HL-60 (cell line): ENCODE measurements around the gene CWF19L1.
"Not testable (repeated sequence)": the region's sequence is repeated elsewhere in the genome, so short reads cannot be mapped to it uniquely, and the experiment has no call there.

Experiments
- GABPA ChIP-seq: IDR thresholded peaks from 2 replicates; pipeline ENCODE4 v1.6.1; 2012; ENCODE audit warnings: low read depth
- POLR2AphosphoS5 ChIP-seq: IDR thresholded peaks from 2 replicates; pipeline ENCODE4 v1.6.1; 2012; ENCODE audit warnings: low read depth
- SPI1 ChIP-seq: IDR thresholded peaks from 2 replicates; pipeline ENCODE4 v1.6.1; 2012; ENCODE audit warnings: low read depth, mild to moderate bottlenecking, borderline replicate concordance
- TF ChIP-seq, protein P1 (sequence below): IDR thresholded peaks from one replicate; pipeline ENCODE4 v1.5.1; 2011; ENCODE audit warnings: low read length, control low read depth, inconsistent platforms; ENCODE audit not compliant: insufficient read depth
- TF ChIP-seq, protein P2 (sequence below): IDR thresholded peaks from 2 replicates; pipeline ENCODE4 v1.6.1; 2012; ENCODE audit warnings: low read depth; ENCODE audit not compliant: insufficient replicate concordance

DNA sequence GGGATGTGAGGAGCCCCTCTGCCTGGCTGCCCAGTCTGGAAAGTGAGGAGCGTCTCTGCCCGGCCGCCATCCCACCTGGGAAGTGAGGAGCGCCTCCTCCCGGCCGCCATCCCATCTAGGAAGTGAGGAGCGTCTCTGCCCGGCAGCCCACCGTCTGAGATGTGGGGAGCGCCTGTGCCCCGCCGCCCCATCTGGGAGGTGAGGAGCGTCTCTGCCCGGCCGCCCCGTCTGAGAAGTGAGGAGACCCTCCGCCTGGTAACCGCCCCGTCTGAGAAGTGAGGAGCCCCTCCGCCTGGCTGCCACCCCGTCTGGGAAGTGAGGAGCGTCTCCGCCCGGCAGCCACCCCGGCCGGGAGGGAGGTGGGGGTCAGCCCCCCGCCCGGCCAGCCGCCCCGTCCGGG is 9.5 kb upstream of the CWF19L1 start:
- TF ChIP-seq, protein P1, sequence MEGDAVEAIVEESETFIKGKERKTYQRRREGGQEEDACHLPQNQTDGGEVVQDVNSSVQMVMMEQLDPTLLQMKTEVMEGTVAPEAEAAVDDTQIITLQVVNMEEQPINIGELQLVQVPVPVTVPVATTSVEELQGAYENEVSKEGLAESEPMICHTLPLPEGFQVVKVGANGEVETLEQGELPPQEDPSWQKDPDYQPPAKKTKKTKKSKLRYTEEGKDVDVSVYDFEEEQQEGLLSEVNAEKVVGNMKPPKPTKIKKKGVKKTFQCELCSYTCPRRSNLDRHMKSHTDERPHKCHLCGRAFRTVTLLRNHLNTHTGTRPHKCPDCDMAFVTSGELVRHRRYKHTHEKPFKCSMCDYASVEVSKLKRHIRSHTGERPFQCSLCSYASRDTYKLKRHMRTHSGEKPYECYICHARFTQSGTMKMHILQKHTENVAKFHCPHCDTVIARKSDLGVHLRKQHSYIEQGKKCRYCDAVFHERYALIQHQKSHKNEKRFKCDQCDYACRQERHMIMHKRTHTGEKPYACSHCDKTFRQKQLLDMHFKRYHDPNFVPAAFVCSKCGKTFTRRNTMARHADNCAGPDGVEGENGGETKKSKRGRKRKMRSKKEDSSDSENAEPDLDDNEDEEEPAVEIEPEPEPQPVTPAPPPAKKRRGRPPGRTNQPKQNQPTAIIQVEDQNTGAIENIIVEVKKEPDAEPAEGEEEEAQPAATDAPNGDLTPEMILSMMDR, result not testable (repeated sequence)
- TF ChIP-seq, protein P2, sequence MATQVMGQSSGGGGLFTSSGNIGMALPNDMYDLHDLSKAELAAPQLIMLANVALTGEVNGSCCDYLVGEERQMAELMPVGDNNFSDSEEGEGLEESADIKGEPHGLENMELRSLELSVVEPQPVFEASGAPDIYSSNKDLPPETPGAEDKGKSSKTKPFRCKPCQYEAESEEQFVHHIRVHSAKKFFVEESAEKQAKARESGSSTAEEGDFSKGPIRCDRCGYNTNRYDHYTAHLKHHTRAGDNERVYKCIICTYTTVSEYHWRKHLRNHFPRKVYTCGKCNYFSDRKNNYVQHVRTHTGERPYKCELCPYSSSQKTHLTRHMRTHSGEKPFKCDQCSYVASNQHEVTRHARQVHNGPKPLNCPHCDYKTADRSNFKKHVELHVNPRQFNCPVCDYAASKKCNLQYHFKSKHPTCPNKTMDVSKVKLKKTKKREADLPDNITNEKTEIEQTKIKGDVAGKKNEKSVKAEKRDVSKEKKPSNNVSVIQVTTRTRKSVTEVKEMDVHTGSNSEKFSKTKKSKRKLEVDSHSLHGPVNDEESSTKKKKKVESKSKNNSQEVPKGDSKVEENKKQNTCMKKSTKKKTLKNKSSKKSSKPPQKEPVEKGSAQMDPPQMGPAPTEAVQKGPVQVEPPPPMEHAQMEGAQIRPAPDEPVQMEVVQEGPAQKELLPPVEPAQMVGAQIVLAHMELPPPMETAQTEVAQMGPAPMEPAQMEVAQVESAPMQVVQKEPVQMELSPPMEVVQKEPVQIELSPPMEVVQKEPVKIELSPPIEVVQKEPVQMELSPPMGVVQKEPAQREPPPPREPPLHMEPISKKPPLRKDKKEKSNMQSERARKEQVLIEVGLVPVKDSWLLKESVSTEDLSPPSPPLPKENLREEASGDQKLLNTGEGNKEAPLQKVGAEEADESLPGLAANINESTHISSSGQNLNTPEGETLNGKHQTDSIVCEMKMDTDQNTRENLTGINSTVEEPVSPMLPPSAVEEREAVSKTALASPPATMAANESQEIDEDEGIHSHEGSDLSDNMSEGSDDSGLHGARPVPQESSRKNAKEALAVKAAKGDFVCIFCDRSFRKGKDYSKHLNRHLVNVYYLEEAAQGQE, result not testable (repeated sequence)
- TF ChIP-seq POLR2AphosphoS5, GABPA, SPI1: not testable (repeated sequence)
